Measurements from ENCODE around the gene ULK2. TPM values are rescaled to one million over a fixed set of nuclear protein-coding genes. Genes with fewer than 3 reads are reported as not detected.

ULK2 gene
- total RNA-seq, 1 experiment from 2014 or later = 5.1 TPM

- TF ChIP-seq ESRRA (CRISPR knock-in tag; IDR thresholded peaks at IDR 0.05; ENCODE audit: borderline replicate concordance) = no peak
- TF ChIP-seq TCF7 (CRISPR knock-in tag; IDR thresholded peaks at IDR 0.05; ENCODE audit: low read depth) = no peak
- no peak for TF ChIP-seq SP1 (CRISPR knock-in tag; conservative IDR thresholded peaks at IDR 0.05)
- no peak for TF ChIP-seq FOXJ3 (CRISPR knock-in tag; IDR thresholded peaks at IDR 0.05; ENCODE audit: borderline replicate concordance)
- TF ChIP-seq GABPB1 (CRISPR knock-in tag; IDR thresholded peaks at IDR 0.05) = no peak
- TF ChIP-seq EMX1 (CRISPR knock-in tag; IDR thresholded peaks at IDR 0.05) = no peak
- no peak for TF ChIP-seq NFE2L1 (CRISPR knock-in tag; IDR thresholded peaks at IDR 0.05)
- TF ChIP-seq ZNF232 (CRISPR knock-in tag; IDR thresholded peaks at IDR 0.05) = no peak
- TF ChIP-seq ZMAT4 (CRISPR knock-in tag; IDR thresholded peaks at IDR 0.05) = no peak
- no peak for TF ChIP-seq MYBL2 (CRISPR knock-in tag; IDR thresholded peaks at IDR 0.05)
- no peak for TF ChIP-seq ERG (CRISPR knock-in tag; IDR thresholded peaks at IDR 0.05)
- no peak for TF ChIP-seq USF1 (CRISPR knock-in tag; IDR thresholded peaks at IDR 0.05)
- no peak for TF ChIP-seq KAT7 (CRISPR knock-in tag; IDR thresholded peaks at IDR 0.05; ENCODE audit: borderline replicate concordance)
- TF ChIP-seq IRF2 (CRISPR knock-in tag; IDR thresholded peaks at IDR 0.05; ENCODE audit: borderline replicate concordance, low read depth) = no peak
- TF ChIP-seq SOX15 (CRISPR knock-in tag; IDR thresholded peaks at IDR 0.05) = no peak
- TF ChIP-seq CBFB (CRISPR knock-in tag; IDR thresholded peaks at IDR 0.05; ENCODE audit: low read depth) = no peak
- no peak for TF ChIP-seq CTCF (IDR thresholded peaks at IDR 0.05)
- TF ChIP-seq NR2C2 (CRISPR knock-in tag; IDR thresholded peaks at IDR 0.05) = no peak
- H3K9me3 Mint-ChIP-seq = peaks cover 41% of the 10 kb centered on the region
- ATAC-seq (no peak), DNase-seq (ENCODE audit: low spot score) (no peak)
- H3K4me3 Mint-ChIP-seq = no peak overlapping the region
- H3K27ac Mint-ChIP-seq = no peak overlapping the region
- ChIA-PET CTCF (no interaction called here), POLR2A (interaction anchor here (0.6 kb wide), 1 partner anchor 14 kb away, joined by 3 read pairs; no protein-coding TSS in a partner anchor)
- no peaks in the 10 kb centered on the region for H3K4me1 Mint-ChIP-seq
- H3K27me3 Mint-ChIP-seq (ENCODE audit: low read depth) = no peaks in the 10 kb centered on the region
- H3K36me3 Mint-ChIP-seq = peaks cover 44% of the 10 kb centered on the region
Measured at GRCh38 chr17:19791918-19792550, 75.7 kb downstream of the ULK2 start.

GRCh38 chr17:19787733-19788357 lies 79.9 kb downstream of the ULK2 start:
- ChIA-PET CTCF (interaction anchor here (0.5 to 1.1 kb wide), 2 partner anchors 25 to 65 kb away, joined by 3 read pairs; no protein-coding TSS in a partner anchor), POLR2A (no interaction called here)
- ATAC-seq (no peak), DNase-seq (ENCODE audit: low spot score) (no peak)
- H3K27ac Mint-ChIP-seq = no peak overlapping the region
- no peaks in the 10 kb centered on the region for H3K4me1 Mint-ChIP-seq
- peaks cover 6% of the 10 kb centered on the region for H3K9me3 Mint-ChIP-seq
- peaks cover 5% of the 10 kb centered on the region; the same call in 1 of the 2 replicates for H3K36me3 Mint-ChIP-seq
- no peaks in the 10 kb centered on the region for H3K27me3 Mint-ChIP-seq (ENCODE audit: low read depth)
- H3K4me3 Mint-ChIP-seq = no peak overlapping the region
- TF ChIP-seq KAT7 (CRISPR knock-in tag; IDR thresholded peaks at IDR 0.05; ENCODE audit: borderline replicate concordance) (no peak), GRHL2 (CRISPR knock-in tag; IDR thresholded peaks at IDR 0.05; ENCODE audit: insufficient replicate concordance, severe bottlenecking) (no peak), NFYB (CRISPR knock-in tag; conservative IDR thresholded peaks at IDR 0.05; ENCODE audit: low read depth) (no peak), EMX1 (CRISPR knock-in tag; IDR thresholded peaks at IDR 0.05) (no peak), ZNF532 (CRISPR knock-in tag; IDR thresholded peaks at IDR 0.05; ENCODE audit: borderline replicate concordance) (no peak), ESRRA (CRISPR knock-in tag; IDR thresholded peaks at IDR 0.05; ENCODE audit: borderline replicate concordance) (no peak), ZNF416 (CRISPR knock-in tag; IDR thresholded peaks at IDR 0.05) (no peak), NR3C1 (CRISPR knock-in tag; conservative IDR thresholded peaks at IDR 0.05; ENCODE audit: low read depth) (no peak), HMGA2 (CRISPR knock-in tag; IDR thresholded peaks at IDR 0.05) (no peak), GABPB1 (CRISPR knock-in tag; IDR thresholded peaks at IDR 0.05) (no peak), TEAD1 (CRISPR knock-in tag; IDR thresholded peaks at IDR 0.05) (no peak), RELA (CRISPR knock-in tag; IDR thresholded peaks at IDR 0.05; ENCODE audit: borderline replicate concordance) (no peak)
